ENCODE measurements around the gene SERHL2.

DNA sequence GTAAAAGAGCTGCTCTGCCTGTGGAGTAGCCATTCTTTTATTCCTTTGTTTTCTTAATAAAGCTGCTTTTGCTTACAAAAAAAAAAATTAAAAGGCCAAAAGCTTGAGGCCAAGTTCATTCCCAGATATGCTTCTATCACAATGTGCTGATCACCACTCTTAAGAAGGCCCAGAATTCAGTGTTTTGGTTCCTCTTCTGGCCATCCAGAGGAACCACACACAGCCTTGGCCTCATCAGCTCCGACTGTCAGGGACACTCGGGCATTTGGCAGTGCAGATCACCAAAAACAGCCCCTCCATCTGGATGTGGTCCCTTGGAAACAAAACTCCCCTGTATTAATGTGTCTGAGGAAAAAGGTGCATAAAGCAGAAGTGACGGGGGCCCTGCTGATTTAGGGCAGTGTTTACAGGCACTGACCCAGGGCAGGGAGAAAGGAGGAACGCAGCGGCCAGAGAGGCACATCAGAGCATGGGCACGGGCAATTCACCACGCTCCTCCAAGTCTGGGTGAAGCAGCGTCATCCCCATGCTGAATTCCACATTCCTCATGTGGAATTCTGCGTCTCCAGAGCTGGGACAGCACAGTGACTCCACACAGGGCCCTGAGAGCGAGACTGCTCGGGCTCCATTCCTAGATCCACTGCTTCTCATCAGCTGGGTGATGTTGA is 43.2 kb downstream of the SERHL2 start:
- no peak for TF ChIP-seq GATA2 (IDR thresholded peaks at IDR 0.05; ENCODE audit: low read depth, low read length)
- TF ChIP-seq GATA3 (IDR thresholded peaks at IDR 0.05; ENCODE audit: low read depth, low read length), result no peak
